Measurements from ENCODE around the gene TIAM2. TPM values are rescaled to one million over a fixed set of nuclear protein-coding genes. Genes with fewer than 3 reads are reported as not detected.

The TIAM2 gene
- total RNA-seq, 4 donors from 2014 or later = 25.7 to 77.1 (median 56.6) TPM

- Histone ChIP-seq H3K4me3 (no peak overlapping the region), H3K9me3 (no peaks in the 10 kb centered on the region), H3K4me1 (no peaks in the 10 kb centered on the region), H3K36me3 (no peaks in the 10 kb centered on the region), H3K27ac (no peak overlapping the region), H3K27me3 (no peaks in the 10 kb centered on the region)
- intact Hi-C loops (cut with DNase I; ENCODE audit: low total_unique reads) = no loop called here
- no peak for TF ChIP-seq POLR2A (IDR thresholded peaks at IDR 0.05)
- no peak for TF ChIP-seq CTCF (IDR thresholded peaks at IDR 0.05)
- no peak for DNase-seq
Measured at GRCh38 chr6:154969796-154970195, 25.3 kb upstream of the TIAM2 start.

GRCh38 chr6:154974485-154975149 lies 20.5 kb upstream of the TIAM2 start:
- no peak for DNase-seq
- Histone ChIP-seq H3K27me3 (no peaks in the 10 kb centered on the region), H3K9me3 (no peaks in the 10 kb centered on the region), H3K4me1 (no peaks in the 10 kb centered on the region), H3K27ac (no peak overlapping the region), H3K4me3 (no peak overlapping the region), H3K36me3 (no peaks in the 10 kb centered on the region)
- intact Hi-C loops (cut with DNase I; ENCODE audit: low total_unique reads) = no loop called here
- TF ChIP-seq CTCF (IDR thresholded peaks at IDR 0.05) (no peak), POLR2A (IDR thresholded peaks at IDR 0.05) (no peak)

- Histone ChIP-seq H3K4me1 (no peaks in the 10 kb centered on the region), H3K27ac (no peak overlapping the region), H3K27me3 (no peaks in the 10 kb centered on the region), H3K36me3 (no peaks in the 10 kb centered on the region), H3K9me3 (no peaks in the 10 kb centered on the region), H3K4me3 (no peak overlapping the region)
- no peak for DNase-seq
- intact Hi-C loops (cut with DNase I; ENCODE audit: low total_unique reads) = no loop called here
- TF ChIP-seq CTCF (IDR thresholded peaks at IDR 0.05) = no peak
- no peak for TF ChIP-seq POLR2A (IDR thresholded peaks at IDR 0.05)
Measured at GRCh38 chr6:154977588-154977987, 17.5 kb upstream of the TIAM2 start.

- no peak overlapping the region for H3K27ac ChIP-seq
- intact Hi-C loops (cut with DNase I; ENCODE audit: low total_unique reads) = no loop called here
- H3K36me3 ChIP-seq = no peaks in the 10 kb centered on the region
Measured at GRCh38 chr6:154980273-154981078, 14.6 kb upstream of the TIAM2 start.

More at GRCh38 chr6:154980273-154981078, 14.6 kb upstream of the TIAM2 start:
- Histone ChIP-seq H3K4me3 (no peak overlapping the region), H3K27me3 (no peaks in the 10 kb centered on the region), H3K9me3 (no peaks in the 10 kb centered on the region), H3K4me1 (no peaks in the 10 kb centered on the region)
- TF ChIP-seq POLR2A (IDR thresholded peaks at IDR 0.05) = no peak
- TF ChIP-seq CTCF (IDR thresholded peaks at IDR 0.05) = no peak
- DNase-seq = no peak

Measured in uterus (tissue), 4 donors.